ENCODE measurements around the gene PPY.

Gene PPY

DNA sequence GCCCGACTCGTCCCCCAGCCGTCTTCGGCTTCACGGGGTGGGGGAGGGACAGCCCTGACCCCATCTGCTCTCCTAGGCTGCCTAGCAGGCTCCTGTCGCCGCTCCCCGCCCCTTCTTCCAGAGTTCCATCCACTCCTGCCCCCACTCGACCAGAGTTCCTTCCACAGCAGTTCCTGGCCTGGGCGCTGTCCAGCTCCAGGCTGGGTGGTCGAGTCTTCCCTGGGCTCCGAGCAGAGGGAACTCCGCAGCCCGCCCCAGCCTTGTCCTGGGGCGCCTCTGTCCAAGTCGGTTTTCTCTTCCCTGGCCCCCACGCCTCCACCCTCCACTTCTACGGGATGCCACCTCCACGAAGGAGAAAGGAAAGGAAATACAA, 10.1 kb upstream of the PPY start:
- Histone ChIP-seq H3K36me3 (ENCODE audit: insufficient read depth, low read length) (no peaks in the 10 kb centered on the region), H3K4me2 (ENCODE audit: insufficient read depth, low read length) (no peak overlapping the region), H4K20me1 (ENCODE audit: insufficient read depth, low read length) (no peaks in the 10 kb centered on the region), H2AFZ (ENCODE audit: low read depth, low read length) (no peak overlapping the region), H3K4me3 (ENCODE audit: low read depth in 1 of 2, low read length in 2 of 2) (no peak overlapping the region), H3K9ac (ENCODE audit: low read depth, low read length) (no peak overlapping the region), H3K4me1 (ENCODE audit: insufficient read depth, low read length) (no peaks in the 10 kb centered on the region), H3K27ac (ENCODE audit: low read length) (no peak overlapping the region), H3K9me3 (ENCODE audit: insufficient read depth, low read length, severe bottlenecking) (no peaks in the 10 kb centered on the region), H3K27me3 (ENCODE audit: insufficient read depth, low read length, poor library complexity) (peaks cover 9% of the 10 kb centered on the region), H3K79me2 (ENCODE audit: insufficient read depth, low read length) (no peaks in the 10 kb centered on the region)
- ATAC-seq (ENCODE audit: insufficient read depth, low read depth): no peak
- DNase-seq: no peak
- TF ChIP-seq, protein P1, sequence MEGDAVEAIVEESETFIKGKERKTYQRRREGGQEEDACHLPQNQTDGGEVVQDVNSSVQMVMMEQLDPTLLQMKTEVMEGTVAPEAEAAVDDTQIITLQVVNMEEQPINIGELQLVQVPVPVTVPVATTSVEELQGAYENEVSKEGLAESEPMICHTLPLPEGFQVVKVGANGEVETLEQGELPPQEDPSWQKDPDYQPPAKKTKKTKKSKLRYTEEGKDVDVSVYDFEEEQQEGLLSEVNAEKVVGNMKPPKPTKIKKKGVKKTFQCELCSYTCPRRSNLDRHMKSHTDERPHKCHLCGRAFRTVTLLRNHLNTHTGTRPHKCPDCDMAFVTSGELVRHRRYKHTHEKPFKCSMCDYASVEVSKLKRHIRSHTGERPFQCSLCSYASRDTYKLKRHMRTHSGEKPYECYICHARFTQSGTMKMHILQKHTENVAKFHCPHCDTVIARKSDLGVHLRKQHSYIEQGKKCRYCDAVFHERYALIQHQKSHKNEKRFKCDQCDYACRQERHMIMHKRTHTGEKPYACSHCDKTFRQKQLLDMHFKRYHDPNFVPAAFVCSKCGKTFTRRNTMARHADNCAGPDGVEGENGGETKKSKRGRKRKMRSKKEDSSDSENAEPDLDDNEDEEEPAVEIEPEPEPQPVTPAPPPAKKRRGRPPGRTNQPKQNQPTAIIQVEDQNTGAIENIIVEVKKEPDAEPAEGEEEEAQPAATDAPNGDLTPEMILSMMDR (IDR thresholded peaks at IDR 0.05; ENCODE audit: borderline replicate concordance, extremely low read depth, low read length, poor library complexity, severe bottlenecking): no peak
- TF ChIP-seq EZH2 (IDR thresholded peaks at IDR 0.05; ENCODE audit: borderline replicate concordance, low read depth, low read length, severe bottlenecking): no peak

DNA sequence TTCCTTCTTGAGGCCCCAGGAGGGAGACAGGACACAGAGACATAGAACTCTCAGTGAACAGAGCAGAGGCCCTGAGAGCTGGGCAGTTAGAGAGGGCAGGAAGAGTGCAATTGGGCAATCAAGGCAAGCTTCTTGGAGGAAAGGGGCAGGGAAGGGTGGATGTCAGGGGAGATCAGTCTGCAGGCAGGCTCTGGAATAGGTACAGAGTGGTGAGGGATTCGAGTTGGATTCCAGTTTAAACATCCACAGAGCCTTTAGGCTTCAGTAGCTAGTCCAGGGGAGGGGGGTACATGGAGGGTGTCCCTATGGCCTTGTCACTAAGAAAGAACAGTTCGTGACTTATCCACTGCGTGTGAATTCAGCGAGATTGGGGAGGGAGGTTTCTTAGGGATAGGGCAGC, 9.5 kb upstream of the PPY start:
- TF ChIP-seq, protein P1 (IDR thresholded peaks at IDR 0.05; ENCODE audit: borderline replicate concordance, extremely low read depth, low read length, poor library complexity, severe bottlenecking): no peak
- no peak for TF ChIP-seq EZH2 (IDR thresholded peaks at IDR 0.05; ENCODE audit: borderline replicate concordance, low read depth, low read length, severe bottlenecking)
- Histone ChIP-seq H3K9me3 (ENCODE audit: insufficient read depth, low read length, severe bottlenecking) (no peaks in the 10 kb centered on the region), H3K27me3 (ENCODE audit: insufficient read depth, low read length, poor library complexity) (peaks cover 9% of the 10 kb centered on the region), H3K79me2 (ENCODE audit: insufficient read depth, low read length) (no peaks in the 10 kb centered on the region), H3K36me3 (ENCODE audit: insufficient read depth, low read length) (no peaks in the 10 kb centered on the region), H4K20me1 (ENCODE audit: insufficient read depth, low read length) (no peaks in the 10 kb centered on the region), H3K4me3 (ENCODE audit: low read depth in 1 of 2, low read length in 2 of 2) (no peak overlapping the region), H3K4me2 (ENCODE audit: insufficient read depth, low read length) (no peak overlapping the region), H3K4me1 (ENCODE audit: insufficient read depth, low read length) (no peaks in the 10 kb centered on the region), H2AFZ (ENCODE audit: low read depth, low read length) (no peak overlapping the region), H3K9ac (ENCODE audit: low read depth, low read length) (no peak overlapping the region), H3K27ac (ENCODE audit: low read length) (no peak overlapping the region)
- ATAC-seq (ENCODE audit: insufficient read depth, low read depth) (no peak), DNase-seq (no peak)

DNA sequence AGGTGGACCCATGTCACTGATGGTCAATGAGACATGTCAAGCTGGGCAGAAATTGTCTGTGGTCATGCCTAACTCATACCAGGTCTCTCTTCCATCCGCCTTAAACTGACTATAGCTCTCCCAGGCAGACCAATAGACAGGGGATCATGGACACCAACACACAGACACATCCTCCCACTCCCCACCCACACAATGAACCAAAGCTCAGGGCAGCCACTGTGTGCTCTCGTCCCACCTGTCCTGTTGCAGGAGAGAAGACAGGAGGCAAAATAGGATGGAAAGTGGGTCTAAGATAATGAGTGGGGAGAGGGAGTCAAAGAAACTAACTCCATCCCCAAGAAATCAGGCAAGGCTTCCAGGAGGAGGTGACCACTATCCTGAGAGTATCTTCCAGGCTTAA, 8.3 kb upstream of the PPY start:
- no peak for TF ChIP-seq EZH2 (IDR thresholded peaks at IDR 0.05; ENCODE audit: borderline replicate concordance, low read depth, low read length, severe bottlenecking)
- TF ChIP-seq, protein P1 (IDR thresholded peaks at IDR 0.05; ENCODE audit: borderline replicate concordance, extremely low read depth, low read length, poor library complexity, severe bottlenecking): no peak
- Histone ChIP-seq H3K9ac (ENCODE audit: low read depth, low read length) (no peak overlapping the region), H3K36me3 (ENCODE audit: insufficient read depth, low read length) (no peaks in the 10 kb centered on the region), H3K4me3 (ENCODE audit: low read depth in 1 of 2, low read length in 2 of 2) (no peak overlapping the region), H3K9me3 (ENCODE audit: insufficient read depth, low read length, severe bottlenecking) (no peaks in the 10 kb centered on the region), H3K79me2 (ENCODE audit: insufficient read depth, low read length) (no peaks in the 10 kb centered on the region), H3K27ac (ENCODE audit: low read length) (no peak overlapping the region), H3K27me3 (ENCODE audit: insufficient read depth, low read length, poor library complexity) (peaks cover 4% of the 10 kb centered on the region), H2AFZ (ENCODE audit: low read depth, low read length) (no peak overlapping the region), H3K4me1 (ENCODE audit: insufficient read depth, low read length) (no peaks in the 10 kb centered on the region), H4K20me1 (ENCODE audit: insufficient read depth, low read length) (no peaks in the 10 kb centered on the region), H3K4me2 (ENCODE audit: insufficient read depth, low read length) (no peak overlapping the region)
- ATAC-seq (ENCODE audit: insufficient read depth, low read depth): no peak
- DNase-seq: no peak

DNA sequence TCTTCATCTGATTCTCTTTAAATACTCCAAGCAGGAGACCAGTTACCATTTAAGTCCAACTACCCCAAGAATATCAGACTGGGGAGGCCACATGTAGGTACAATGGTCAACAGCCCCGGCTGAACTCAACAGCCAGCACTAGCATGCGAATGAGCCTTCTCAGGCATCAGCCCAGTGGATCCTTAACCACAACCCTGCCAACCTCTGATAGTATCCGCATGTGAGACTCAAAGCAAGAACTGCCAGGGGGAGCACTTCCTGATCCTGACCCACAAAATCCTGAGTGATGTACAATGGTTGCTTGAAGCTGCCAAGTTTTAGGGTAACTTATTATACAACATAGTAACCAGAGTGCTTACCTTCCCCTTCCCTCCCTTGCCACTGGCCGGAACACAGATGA, 7.5 kb upstream of the PPY start:
- Histone ChIP-seq H2AFZ (ENCODE audit: low read depth, low read length) (no peak overlapping the region), H3K79me2 (ENCODE audit: insufficient read depth, low read length) (no peaks in the 10 kb centered on the region), H4K20me1 (ENCODE audit: insufficient read depth, low read length) (no peaks in the 10 kb centered on the region), H3K27ac (ENCODE audit: low read length) (no peak overlapping the region), H3K9me3 (ENCODE audit: insufficient read depth, low read length, severe bottlenecking) (no peaks in the 10 kb centered on the region), H3K27me3 (ENCODE audit: insufficient read depth, low read length, poor library complexity) (peaks cover 4% of the 10 kb centered on the region), H3K36me3 (ENCODE audit: insufficient read depth, low read length) (no peaks in the 10 kb centered on the region), H3K4me1 (ENCODE audit: insufficient read depth, low read length) (no peaks in the 10 kb centered on the region), H3K9ac (ENCODE audit: low read depth, low read length) (no peak overlapping the region), H3K4me3 (ENCODE audit: low read depth in 1 of 2, low read length in 2 of 2) (no peak overlapping the region), H3K4me2 (ENCODE audit: insufficient read depth, low read length) (no peak overlapping the region)
- ATAC-seq (ENCODE audit: insufficient read depth, low read depth) (no peak), DNase-seq (no peak)
- TF ChIP-seq, protein P1 (IDR thresholded peaks at IDR 0.05; ENCODE audit: borderline replicate concordance, extremely low read depth, low read length, poor library complexity, severe bottlenecking): no peak
- TF ChIP-seq EZH2 (IDR thresholded peaks at IDR 0.05; ENCODE audit: borderline replicate concordance, low read depth, low read length, severe bottlenecking): no peak
